K562 (cell line): ENCODE measurements around the gene CDH5. TPM values are rescaled to one million over a fixed set of nuclear protein-coding genes. Genes with fewer than 3 reads are reported as not detected.

Source experiments
- ATAC-seq: fragments of 200-7000 bp; cut with Tn5 transposase; 3 replicates; pipeline ENCODE4 v1.9.1; 2020; ENCODE audit warnings: moderate library complexity
- BruUV-seq: library from RNA; stranded (reverse); fragments of 400-500 nt; replicated peaks from 2 replicates; lab custom pipeline; 2021; lab: Mats Ljungman, UMichigan
- CTCF ChIA-PET: fragments of 300-600 bp; formaldehyde crosslinking; extraction: SDS; loops from one replicate; lab custom pipeline; 2021; ENCODE audit warnings: low intra/inter-chr PET ratio; lab: Yijun Ruan, JAX
- POLR2A ChIA-PET: fragments of 300-600, 350-650 bp; sonication (Branson Sonifier 250); formaldehyde crosslinking; extraction: SDS; loops from one replicate; lab custom pipeline; 2021; ENCODE audit warnings: antibody characterized with exemption, inconsistent platforms; lab: Yijun Ruan, JAX
- DNase-seq, 4 experiments: peaks; one replicate each; pipeline versions ENCODE4 v3.0.0 to v3.0.0-alpha.2; 2011 to 2018; ENCODE audit warnings: low spot score in 3 of 4, mixed read lengths in 3 of 4; ENCODE audit errors: extremely low read depth in 1 of 4
- FAIRE-seq: peaks from 2 replicates; lab custom pipeline; 2011; peaks lifted over from hg19 to GRCh38; lab: Jason Lieb, UNC
- H2AFZ ChIP-seq: 2 replicates; pipeline ENCODE4 v1.6.0; 2011; ENCODE audit warnings: low read depth, low read length, control low read depth, inconsistent platforms
- H3K27ac ChIP-seq: fragments of 200-600 bp; 3 replicates; pipeline ENCODE4 v1.8.0; 2011; ENCODE audit warnings: low read depth, mild to moderate bottlenecking, control low read depth, inconsistent platforms, low read length, moderate library complexity, mixed read lengths; ENCODE audit errors: extremely low read depth
- H3K27me3 ChIP-seq, 2 experiments: fragments of 300-600 bp in 1 of 2; 2 replicates in 1 of 2; 3 replicates in 1 of 2; pipeline versions ENCODE4 v1.6.0 to v1.8.0; 2011; ENCODE audit warnings: inconsistent platforms in 2 of 2, low read length in 2 of 2, mild to moderate bottlenecking in 1 of 2, mixed read lengths in 1 of 2, moderate library complexity in 1 of 2; ENCODE audit not compliant: control insufficient read depth in 2 of 2, insufficient read depth in 2 of 2
- H3K36me3 ChIP-seq: fragments of 300-600 bp; 3 replicates; pipeline ENCODE4 v1.8.0; 2011; ENCODE audit warnings: mild to moderate bottlenecking, low read length, inconsistent platforms; ENCODE audit not compliant: control insufficient read depth, insufficient read depth
- H3K4me1 ChIP-seq, 2 experiments: fragments of 200-600 bp in 1 of 2; replicated peaks in 1 of 2; 2 replicates in 1 of 2; 3 replicates in 1 of 2; pipeline versions ENCODE4 v1.5.1 to v1.8.0; 2011; ENCODE audit warnings: inconsistent platforms in 2 of 2, low read length in 2 of 2, mild to moderate bottlenecking in 1 of 2, mixed read lengths in 1 of 2, moderate library complexity in 1 of 2; ENCODE audit not compliant: control insufficient read depth in 2 of 2, insufficient read depth in 2 of 2
- H3K4me2 ChIP-seq: 2 replicates; pipeline ENCODE4 v1.6.1; 2011; ENCODE audit warnings: low read length, control low read depth, inconsistent platforms, mixed read lengths; ENCODE audit not compliant: insufficient read depth
- H3K4me3 ChIP-seq: fragments of 200-600 bp; sonication (generic), shearing (Covaris generic); 2 replicates; pipeline ENCODE4 v1.5.1; 2016; ENCODE audit warnings: control low read depth, inconsistent platforms
- H3K79me2 ChIP-seq: fragments of 200-600 bp; 3 replicates; pipeline ENCODE4 v1.8.0; 2011; ENCODE audit warnings: low read length, inconsistent platforms; ENCODE audit not compliant: control insufficient read depth, insufficient read depth
- H3K9ac ChIP-seq, 2 experiments: 2 replicates each; pipeline versions ENCODE4 v1.6.0 to v1.6.1; 2011; ENCODE audit warnings: low read depth in 2 of 2, low read length in 2 of 2, control low read depth in 1 of 2, inconsistent platforms in 1 of 2, mild to moderate bottlenecking in 1 of 2, mixed read lengths in 1 of 2; ENCODE audit not compliant: insufficient read depth in 1 of 2
- H3K9me1 ChIP-seq: one replicate; pipeline ENCODE4 v1.6.0; 2011; ENCODE audit warnings: inconsistent platforms, mild to moderate bottlenecking, low read length, moderate library complexity; ENCODE audit not compliant: control insufficient read depth, insufficient read depth
- H3K9me3 ChIP-seq: replicated peaks from 2 replicates; pipeline ENCODE4 v1.5.1; 2011; ENCODE audit warnings: low read depth, low read length, inconsistent platforms; ENCODE audit not compliant: control insufficient read depth, insufficient read depth
- H4K20me1 ChIP-seq: replicated peaks from 2 replicates; pipeline ENCODE4 v1.6.1; 2011; ENCODE audit warnings: low read length, inconsistent platforms, mixed read lengths; ENCODE audit not compliant: control insufficient read depth, insufficient read depth
- FOXK2 ChIP-seq, 2 experiments: fragments of 450-650 bp; IDR thresholded peaks in 1 of 2; conservative IDR thresholded peaks in 1 of 2; 2 replicates each; pipeline ENCODE4 v1.6.1; 2016; ENCODE audit warnings: low read depth in 2 of 2, mild to moderate bottlenecking in 1 of 2
- SRSF9 ChIP-seq: fragments of 200-400 bp; formaldehyde crosslinking; IDR thresholded peaks from 2 replicates; pipeline ENCODE4 v1.6.1; 2017; ENCODE audit warnings: low read depth, low read length, borderline replicate concordance
- TRIM28 ChIP-seq: fragments of 450-650 bp; IDR thresholded peaks from 2 replicates; pipeline ENCODE4 v1.6.1; 2017
- ZNF551 ChIP-seq: fragments of 250-450 bp; sonication (Bioruptor Pico); IDR thresholded peaks from 2 replicates; pipeline ENCODE4 v1.5.0; 2021; ENCODE audit warnings: mild to moderate bottlenecking, moderate library complexity
- WGBS: fragments of 100-300 bp; shearing (Covaris generic); methylation state at CpG from one replicate; pipeline ENCODE4 v1.1.6; 2016; ENCODE audit warnings: low coverage, mixed read lengths; ENCODE audit not compliant: insufficient coverage; ENCODE audit errors: missing lambda C conversion rate; 5-methylcytosine and 5-hydroxymethylcytosine counted together
- in situ Hi-C: fragments of 300-500 bp; cut with MboI; formaldehyde crosslinking; loops from 4 replicates; pipeline ENCODE4 v1.15.0; 2018; ENCODE audit warnings: inconsistent platforms, mixed read lengths
- intact Hi-C: fragments of 100-400 bp; cut with micrococcal nuclease; formaldehyde crosslinking; loops from 2 replicates; pipeline ENCODE4 v1.14.2; 2022
- polyA plus RNA-seq, 8 experiments: library from polyadenylated mRNA; depleted of rRNA in 4 of 8; stranded (reverse) in 5 of 8; unstranded in 3 of 8; fragments of >200 nt; fragmentation: Nextera tagmentation in 2 of 8; fragmentation: Illumina TruSeq in 1 of 8; extraction: Ambion mirVana in 2 of 8; extraction: Trizol in 1 of 8; gene quantifications; 2 replicates each; pipeline versions ENCODE4 v1.2.1 to v1.2.3, GENCODE V29; 2011 to 2014; ENCODE audit warnings: inconsistent platforms in 1 of 8, missing spikeins in 1 of 8
- total RNA-seq, 7 experiments: library from RNA; depleted of rRNA in 6 of 7; stranded (reverse); fragments of >200 nt in 6 of 7; fragmentation: Illumina TruSeq in 2 of 7; extraction: Trizol in 2 of 7; gene quantifications; 2 replicates each; pipeline versions ENCODE4 v1.2.1 to v1.2.3, GENCODE V29; 2011 to 2021; ENCODE audit warnings: low replicate concordance in 1 of 7
- TF ChIP-seq, protein P1 (sequence below): fragments of 450-650 bp; IDR thresholded peaks from 2 replicates; pipeline ENCODE4 v1.6.1; 2016; ENCODE audit warnings: mild to moderate bottlenecking
- TF ChIP-seq, protein P2 (sequence below), 2 experiments: fragments of 200-800 bp in 1 of 2; sonication (Bioruptor generic) in 1 of 2; sonication (generic) in 1 of 2; formaldehyde crosslinking in 1 of 2; IDR thresholded peaks in 1 of 2; conservative IDR thresholded peaks in 1 of 2; 2 replicates each; pipeline versions ENCODE4 v1.5.0 to v1.6.1; 2016 to 2020; ENCODE audit warnings: missing compliant biosample characterization in 1 of 2, missing genetic modification characterization in 1 of 2, missing genetic modification reagents in 1 of 2
- TF ChIP-seq, protein P3 (sequence below), 3 experiments: IDR thresholded peaks in 2 of 3; conservative IDR thresholded peaks in 1 of 3; 2 replicates each; pipeline ENCODE4 v1.5.1; 2011 to 2012; ENCODE audit warnings: low read length in 3 of 3, mild to moderate bottlenecking in 3 of 3, control low read depth in 2 of 3, improper control_type of control experiment in 1 of 3, inconsistent platforms in 1 of 3, low read depth in 1 of 3, mixed read lengths in 1 of 3, moderate library complexity in 1 of 3; ENCODE audit not compliant: insufficient read depth in 2 of 3

The CDH5 gene
- total and polyA plus RNA-seq, 9 of the 15 experiments (the other 6 are each of a cell fraction or from before 2014, with no cell fraction given), result not detected

DNA sequence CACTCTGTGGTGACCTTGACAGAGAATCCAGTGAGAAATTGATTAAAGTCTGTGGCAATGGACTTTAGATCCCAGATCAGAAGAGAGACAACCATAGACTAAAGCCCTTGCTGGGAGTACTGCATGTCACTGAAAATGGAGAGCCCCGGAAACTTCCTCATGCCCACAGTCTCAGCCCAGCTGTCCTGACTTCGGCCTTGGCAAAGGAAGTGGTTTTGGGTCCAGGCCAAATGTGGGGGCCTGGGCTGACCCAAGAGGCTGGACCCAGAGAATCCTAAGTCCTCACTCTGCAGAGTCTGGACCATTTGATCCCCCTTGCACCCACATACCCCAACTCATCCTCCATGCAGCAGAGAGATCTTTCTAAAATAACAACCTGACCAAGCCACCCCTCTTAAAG is 55.9 kb downstream of the CDH5 start (continued):
- TF ChIP-seq, protein P1, sequence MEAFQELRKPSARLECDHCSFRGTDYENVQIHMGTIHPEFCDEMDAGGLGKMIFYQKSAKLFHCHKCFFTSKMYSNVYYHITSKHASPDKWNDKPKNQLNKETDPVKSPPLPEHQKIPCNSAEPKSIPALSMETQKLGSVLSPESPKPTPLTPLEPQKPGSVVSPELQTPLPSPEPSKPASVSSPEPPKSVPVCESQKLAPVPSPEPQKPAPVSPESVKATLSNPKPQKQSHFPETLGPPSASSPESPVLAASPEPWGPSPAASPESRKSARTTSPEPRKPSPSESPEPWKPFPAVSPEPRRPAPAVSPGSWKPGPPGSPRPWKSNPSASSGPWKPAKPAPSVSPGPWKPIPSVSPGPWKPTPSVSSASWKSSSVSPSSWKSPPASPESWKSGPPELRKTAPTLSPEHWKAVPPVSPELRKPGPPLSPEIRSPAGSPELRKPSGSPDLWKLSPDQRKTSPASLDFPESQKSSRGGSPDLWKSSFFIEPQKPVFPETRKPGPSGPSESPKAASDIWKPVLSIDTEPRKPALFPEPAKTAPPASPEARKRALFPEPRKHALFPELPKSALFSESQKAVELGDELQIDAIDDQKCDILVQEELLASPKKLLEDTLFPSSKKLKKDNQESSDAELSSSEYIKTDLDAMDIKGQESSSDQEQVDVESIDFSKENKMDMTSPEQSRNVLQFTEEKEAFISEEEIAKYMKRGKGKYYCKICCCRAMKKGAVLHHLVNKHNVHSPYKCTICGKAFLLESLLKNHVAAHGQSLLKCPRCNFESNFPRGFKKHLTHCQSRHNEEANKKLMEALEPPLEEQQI, result no peak
- TF ChIP-seq, protein P2, sequence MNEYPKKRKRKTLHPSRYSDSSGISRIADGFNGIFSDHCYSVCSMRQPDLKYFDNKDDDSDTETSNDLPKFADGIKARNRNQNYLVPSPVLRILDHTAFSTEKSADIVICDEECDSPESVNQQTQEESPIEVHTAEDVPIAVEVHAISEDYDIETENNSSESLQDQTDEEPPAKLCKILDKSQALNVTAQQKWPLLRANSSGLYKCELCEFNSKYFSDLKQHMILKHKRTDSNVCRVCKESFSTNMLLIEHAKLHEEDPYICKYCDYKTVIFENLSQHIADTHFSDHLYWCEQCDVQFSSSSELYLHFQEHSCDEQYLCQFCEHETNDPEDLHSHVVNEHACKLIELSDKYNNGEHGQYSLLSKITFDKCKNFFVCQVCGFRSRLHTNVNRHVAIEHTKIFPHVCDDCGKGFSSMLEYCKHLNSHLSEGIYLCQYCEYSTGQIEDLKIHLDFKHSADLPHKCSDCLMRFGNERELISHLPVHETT (CRISPR knock-in tag; conservative IDR thresholded peaks at IDR 0.05 in 1 of 2, IDR thresholded peaks at IDR 0.05 in 1 of 2), result no peak
- TF ChIP-seq FOXK2 (conservative IDR thresholded peaks at IDR 0.05 in 1 of 2, IDR thresholded peaks at IDR 0.05 in 1 of 2; ENCODE audit: low read depth in 2 of 2), result no peak

DNA sequence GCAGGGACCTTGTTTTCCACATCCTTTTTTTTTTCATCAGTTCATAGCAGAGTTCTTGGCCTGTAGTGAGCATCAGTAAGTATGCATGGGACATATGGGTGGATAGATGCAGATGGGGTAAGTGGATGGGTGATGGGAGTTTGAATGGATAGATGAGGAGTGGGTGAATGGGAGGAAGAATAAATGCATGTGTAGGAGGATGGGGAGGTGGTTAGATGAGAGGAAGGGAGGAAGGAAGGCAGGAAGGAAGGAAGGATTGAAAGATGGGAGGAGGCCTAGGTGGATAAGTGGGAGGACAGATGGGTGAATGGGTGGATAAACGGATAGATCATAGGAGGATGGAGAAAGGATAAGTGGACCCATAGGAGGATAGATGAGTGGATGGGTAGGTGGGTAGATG is 56.7 kb downstream of the CDH5 start:
- H3K79me2 ChIP-seq, result no peaks in the 10 kb centered on the region
- ChIA-PET POLR2A (no interaction called here), CTCF (no interaction called here)
- no peak overlapping the region for H2AFZ ChIP-seq
- no peak for FAIRE-seq
- H3K9ac ChIP-seq, result no peak overlapping the region
- no peaks in the 10 kb centered on the region for H3K9me1 ChIP-seq
- no peak overlapping the region for H3K4me2 ChIP-seq
- 0% methylated on average over 1 of the region's 1 CpG for WGBS
- no TSS peak for BruUV-seq
- in situ Hi-C loops (no loop called here), intact Hi-C loops (no loop called here)
- peaks cover 0 to 15% of the 10 kb centered on the region in 2 experiments; a peak in 2 of 5 replicates for H3K4me1 ChIP-seq
- no peak overlapping the region for H3K4me3 ChIP-seq
- no peaks in the 10 kb centered on the region for H3K9me3 ChIP-seq
- peaks cover 13 to 55% of the 10 kb centered on the region in 2 experiments for H3K27me3 ChIP-seq
- H4K20me1 ChIP-seq, result peaks cover 2% of the 10 kb centered on the region; the same call in 1 of the 2 replicates
- no peak for TF ChIP-seq SRSF9
- no peak for TF ChIP-seq ZNF551
- TF ChIP-seq, protein P3, sequence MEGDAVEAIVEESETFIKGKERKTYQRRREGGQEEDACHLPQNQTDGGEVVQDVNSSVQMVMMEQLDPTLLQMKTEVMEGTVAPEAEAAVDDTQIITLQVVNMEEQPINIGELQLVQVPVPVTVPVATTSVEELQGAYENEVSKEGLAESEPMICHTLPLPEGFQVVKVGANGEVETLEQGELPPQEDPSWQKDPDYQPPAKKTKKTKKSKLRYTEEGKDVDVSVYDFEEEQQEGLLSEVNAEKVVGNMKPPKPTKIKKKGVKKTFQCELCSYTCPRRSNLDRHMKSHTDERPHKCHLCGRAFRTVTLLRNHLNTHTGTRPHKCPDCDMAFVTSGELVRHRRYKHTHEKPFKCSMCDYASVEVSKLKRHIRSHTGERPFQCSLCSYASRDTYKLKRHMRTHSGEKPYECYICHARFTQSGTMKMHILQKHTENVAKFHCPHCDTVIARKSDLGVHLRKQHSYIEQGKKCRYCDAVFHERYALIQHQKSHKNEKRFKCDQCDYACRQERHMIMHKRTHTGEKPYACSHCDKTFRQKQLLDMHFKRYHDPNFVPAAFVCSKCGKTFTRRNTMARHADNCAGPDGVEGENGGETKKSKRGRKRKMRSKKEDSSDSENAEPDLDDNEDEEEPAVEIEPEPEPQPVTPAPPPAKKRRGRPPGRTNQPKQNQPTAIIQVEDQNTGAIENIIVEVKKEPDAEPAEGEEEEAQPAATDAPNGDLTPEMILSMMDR (IDR thresholded peaks at IDR 0.05 in 2 of 3, conservative IDR thresholded peaks at IDR 0.05 in 1 of 3; ENCODE audit: insufficient read depth in 2 of 3, low read depth in 1 of 3, low read length in 3 of 3), result no peak
- TF ChIP-seq TRIM28, result no peak
- no peak overlapping the region for H3K27ac ChIP-seq
- ATAC-seq, result no peak
- no peak for DNase-seq
- H3K36me3 ChIP-seq, result no peaks in the 10 kb centered on the region
